ENCODE data around the gene ZNRF2. TPM values are rescaled to one million over a fixed set of nuclear protein-coding genes. Genes with fewer than 3 reads are reported as not detected.
"Not testable (repeated sequence)": the region's sequence is repeated elsewhere in the genome, so short reads cannot be mapped to it uniquely, and the experiment has no call there.

Gene ZNRF2
- total RNA-seq, 3 donors from 2014 or later (not counting 1 experiment from before 2014, with no cell fraction given), result 35.0 to 43.7 (median 36.3) TPM

DNA sequence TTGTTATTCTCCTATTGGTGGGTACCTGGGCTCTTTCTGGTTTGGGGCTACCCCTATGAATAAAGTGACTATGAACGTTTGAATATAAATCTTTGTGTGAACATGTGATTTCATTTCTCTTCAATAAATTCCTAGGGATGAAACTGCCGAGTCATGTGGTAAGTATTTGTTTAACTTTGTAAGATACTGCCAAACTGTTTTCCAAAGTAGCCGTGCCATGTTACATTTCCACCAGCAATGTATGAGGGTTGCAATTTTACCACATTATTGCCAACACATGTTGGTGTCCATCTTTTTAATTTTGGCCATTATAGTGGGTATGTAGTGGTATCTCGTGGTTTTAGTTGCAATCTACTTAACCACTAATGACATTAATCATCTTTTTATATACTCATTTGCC is 94.7 kb downstream of the ZNRF2 start:
- no peak overlapping the region for H3K27ac ChIP-seq (ENCODE audit: low read length)
- Mint-ChIP-seq H3K27ac (no peak overlapping the region), H3K4me3 (no peak overlapping the region), H3K27me3 (ENCODE audit: low read depth in 2 of 2) (no peaks in the 10 kb centered on the region), H3K9me3 (peaks cover 0 to 2% of the 10 kb centered on the region in 2 donors), H3K36me3 (peaks cover 12% of the 10 kb centered on the region), H3K4me1 (peaks cover 4 to 12% of the 10 kb centered on the region in 2 donors)
- H3K4me3 ChIP-seq (ENCODE audit: low read length), result no peak overlapping the region
- no peaks in the 10 kb centered on the region for H3K27me3 ChIP-seq (ENCODE audit: control insufficient read depth, insufficient read depth, low read length)
- intact Hi-C loops (cut with micrococcal nuclease), result no loop called here
- no peaks in the 10 kb centered on the region for H3K36me3 ChIP-seq (ENCODE audit: control insufficient read depth, insufficient read depth, low read length)
- no peak for TF ChIP-seq CTCF (IDR thresholded peaks at IDR 0.05)
- no peaks in the 10 kb centered on the region for H3K9me3 ChIP-seq (ENCODE audit: control insufficient read depth, insufficient read depth, low read length)
- DNase-seq (no peak), ATAC-seq (no peak)
- no peaks in the 10 kb centered on the region for H3K4me1 ChIP-seq (ENCODE audit: control insufficient read depth, insufficient read depth, low read length)
- WGBS (ENCODE audit: insufficient coverage), result 65% methylated on average over 2 of the region's 4 CpGs

DNA sequence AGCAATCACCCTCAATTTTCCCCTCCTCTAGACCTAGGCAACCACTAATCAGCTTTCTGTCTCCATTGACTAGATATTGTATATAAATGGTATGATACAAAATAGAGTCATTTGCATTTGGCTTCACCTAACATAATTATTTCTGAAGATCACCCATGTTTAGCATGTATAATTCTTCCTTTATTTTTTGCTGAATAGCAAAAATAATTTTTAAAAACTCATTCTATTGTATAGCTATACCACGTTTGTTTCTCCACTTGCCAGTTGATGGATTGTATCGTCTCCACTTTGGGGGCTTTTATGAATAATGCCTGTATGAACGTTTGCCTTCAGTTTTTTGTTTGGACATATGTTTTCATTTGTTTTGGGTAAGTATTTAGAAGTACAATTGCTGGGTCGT is 95.3 kb downstream of the ZNRF2 start:
- DNase-seq (no peak), ATAC-seq (no peak)
- Mint-ChIP-seq H3K27ac (no peak overlapping the region), H3K27me3 (ENCODE audit: low read depth in 2 of 2) (no peaks in the 10 kb centered on the region), H3K4me1 (peaks cover 4 to 12% of the 10 kb centered on the region in 2 donors), H3K4me3 (no peak overlapping the region), H3K9me3 (peaks cover 0 to 2% of the 10 kb centered on the region in 2 donors), H3K36me3 (peaks cover 12% of the 10 kb centered on the region)
- no peaks in the 10 kb centered on the region for H3K36me3 ChIP-seq (ENCODE audit: control insufficient read depth, insufficient read depth, low read length)
- H3K27ac ChIP-seq (ENCODE audit: low read length), result no peak overlapping the region
- intact Hi-C loops (cut with micrococcal nuclease), result no loop called here
- TF ChIP-seq CTCF (IDR thresholded peaks at IDR 0.05), result no peak
- WGBS (ENCODE audit: insufficient coverage), result 80% methylated on average over 2 of the region's 4 CpGs
- H3K27me3 ChIP-seq (ENCODE audit: control insufficient read depth, insufficient read depth, low read length), result no peaks in the 10 kb centered on the region
- no peaks in the 10 kb centered on the region for H3K4me1 ChIP-seq (ENCODE audit: control insufficient read depth, insufficient read depth, low read length)
- H3K4me3 ChIP-seq (ENCODE audit: low read length), result no peak overlapping the region
- no peaks in the 10 kb centered on the region for H3K9me3 ChIP-seq (ENCODE audit: control insufficient read depth, insufficient read depth, low read length)

DNA sequence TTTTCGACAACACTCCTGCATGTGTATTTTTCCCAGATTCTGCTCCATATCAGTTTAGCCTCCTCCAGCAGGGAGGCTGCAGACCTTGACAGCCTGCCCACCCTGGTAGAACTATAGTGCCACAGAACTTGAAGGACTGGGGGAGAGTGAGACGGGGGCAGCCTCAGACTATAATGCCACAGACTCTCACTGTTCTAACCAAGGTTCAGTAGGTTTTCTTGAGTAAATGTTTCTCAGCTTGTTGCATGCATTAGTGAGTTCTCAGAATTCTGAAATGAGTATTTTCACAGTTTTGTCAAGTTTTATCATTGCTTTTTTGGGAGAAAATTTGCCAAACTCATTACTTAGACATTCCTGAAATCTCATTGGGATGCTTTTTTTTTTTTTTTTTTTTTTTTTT is 95.9 kb downstream of the ZNRF2 start:
- intact Hi-C loops (cut with micrococcal nuclease), result no loop called here
- Histone ChIP-seq H3K4me1 (ENCODE audit: control insufficient read depth, insufficient read depth, low read length) (no peaks in the 10 kb centered on the region), H3K4me3 (ENCODE audit: low read length) (no peak overlapping the region), H3K27ac (ENCODE audit: low read length) (no peak overlapping the region), H3K9me3 (ENCODE audit: control insufficient read depth, insufficient read depth, low read length) (no peaks in the 10 kb centered on the region), H3K36me3 (ENCODE audit: control insufficient read depth, insufficient read depth, low read length) (no peaks in the 10 kb centered on the region), H3K27me3 (ENCODE audit: control insufficient read depth, insufficient read depth, low read length) (no peaks in the 10 kb centered on the region)
- Mint-ChIP-seq H3K9me3 (peaks cover 0 to 2% of the 10 kb centered on the region in 2 donors), H3K4me3 (no peak overlapping the region), H3K36me3 (peaks cover 12% of the 10 kb centered on the region), H3K27ac (no peak overlapping the region), H3K4me1 (peaks cover 4 to 12% of the 10 kb centered on the region in 2 donors), H3K27me3 (ENCODE audit: low read depth in 2 of 2) (no peaks in the 10 kb centered on the region)
- DNase-seq, result no peak
- no peak for ATAC-seq
- TF ChIP-seq CTCF (IDR thresholded peaks at IDR 0.05), result no peak
- WGBS (ENCODE audit: insufficient coverage), result 86% methylated on average over 2 of the region's 2 CpGs

DNA sequence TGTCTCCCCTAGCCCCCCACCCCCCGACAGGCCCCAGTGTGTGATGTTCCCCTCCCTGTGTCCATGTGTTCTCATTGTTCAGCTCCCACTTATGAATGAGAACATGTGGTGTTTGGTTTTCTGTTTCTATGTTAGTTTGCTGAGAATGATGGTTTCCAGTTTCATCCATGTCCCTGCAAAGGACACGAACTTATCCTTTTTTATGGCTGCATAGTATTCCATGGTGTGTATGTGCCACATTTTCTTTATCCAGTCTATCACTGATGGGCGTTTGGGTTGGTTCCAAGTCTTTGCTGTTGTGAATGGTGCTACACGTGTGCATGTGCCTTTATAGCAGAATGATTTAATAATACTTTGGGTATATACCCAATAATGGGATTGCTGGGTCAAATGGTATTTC is 96.4 kb downstream of the ZNRF2 start:
- H3K4me1 ChIP-seq (ENCODE audit: control insufficient read depth, insufficient read depth, low read length); ATAC-seq; H3K36me3 ChIP-seq (ENCODE audit: control insufficient read depth, insufficient read depth, low read length); H3K27me3 ChIP-seq (ENCODE audit: control insufficient read depth, insufficient read depth, low read length); H3K27ac ChIP-seq (ENCODE audit: low read length); H3K9me3 Mint-ChIP-seq; H3K27me3 Mint-ChIP-seq (ENCODE audit: low read depth in 2 of 2); H3K27ac Mint-ChIP-seq; DNase-seq; H3K4me3 ChIP-seq (ENCODE audit: low read length); intact Hi-C loops (cut with micrococcal nuclease); H3K4me3 Mint-ChIP-seq; H3K9me3 ChIP-seq (ENCODE audit: control insufficient read depth, insufficient read depth, low read length): not testable (repeated sequence)
- Mint-ChIP-seq H3K4me1 (peaks cover 4 to 12% of the 10 kb centered on the region in 2 donors), H3K36me3 (peaks cover 12% of the 10 kb centered on the region)
- 90% methylated on average over 4 of the region's 4 CpGs for WGBS (ENCODE audit: insufficient coverage)

Measured in natural killer cell (primary cell).